NT2/D1 (cell line): ENCODE results near the gene PIK3R3.

Source experiments
- DNase-seq: peaks from one replicate; pipeline ENCODE4 v3.0.0-alpha.2; 2011; ENCODE audit warnings: low read depth, low spot score
- H3K27me3 ChIP-seq: 2 replicates; pipeline ENCODE4 v1.6.0; 2011; ENCODE audit warnings: mild to moderate bottlenecking; ENCODE audit not compliant: insufficient read length, insufficient read depth
- H3K36me3 ChIP-seq: 2 replicates; pipeline ENCODE4 v1.6.1; 2011; ENCODE audit warnings: mild to moderate bottlenecking, low read length, mixed read lengths; ENCODE audit not compliant: insufficient read depth, insufficient read length
- H3K4me1 ChIP-seq: 2 replicates; pipeline ENCODE4 v1.5.1; 2011; ENCODE audit not compliant: insufficient read depth, insufficient read length
- H3K4me3 ChIP-seq: 2 replicates; pipeline ENCODE4 v1.5.1; 2011; ENCODE audit warnings: low read depth; ENCODE audit not compliant: insufficient read length
- H3K9ac ChIP-seq: 2 replicates; pipeline ENCODE4 v1.6.0; 2011; ENCODE audit warnings: low read depth; ENCODE audit not compliant: insufficient read length
- H3K9me3 ChIP-seq: 2 replicates; pipeline ENCODE4 v1.5.1; 2011; ENCODE audit warnings: mild to moderate bottlenecking, low read length; ENCODE audit not compliant: insufficient read depth
- SUZ12 ChIP-seq: IDR thresholded peaks from 2 replicates; pipeline ENCODE4 v1.6.1; 2011; ENCODE audit not compliant: insufficient read length, insufficient read depth; ENCODE audit errors: extremely low read depth
- YY1 ChIP-seq: IDR thresholded peaks from 2 replicates; pipeline ENCODE4 v1.6.1; 2011; ENCODE audit not compliant: insufficient read length, insufficient read depth
- ZNF274 ChIP-seq: IDR thresholded peaks from 2 replicates; pipeline ENCODE4 v1.6.1; 2011; ENCODE audit warnings: mild to moderate bottlenecking, low read depth, low read length

The PIK3R3 gene

GRCh38 chr1:46084553-46085451, 47.6 kb downstream of the PIK3R3 start:
- H3K36me3 ChIP-seq = no peaks in the 10 kb centered on the region
- H3K27me3 ChIP-seq = no peaks in the 10 kb centered on the region
- no peaks in the 10 kb centered on the region for H3K9me3 ChIP-seq
- TF ChIP-seq SUZ12 = no peak
- TF ChIP-seq ZNF274 = no peak
- no peak for TF ChIP-seq YY1
- no peak overlapping the region for H3K9ac ChIP-seq
- no peak for DNase-seq
- H3K4me3 ChIP-seq = no peak overlapping the region
- H3K4me1 ChIP-seq = no peaks in the 10 kb centered on the region

- no peaks in the 10 kb centered on the region for H3K9me3 ChIP-seq
- H3K4me1 ChIP-seq = no peaks in the 10 kb centered on the region
- no peak for TF ChIP-seq ZNF274
- TF ChIP-seq SUZ12 = no peak
- TF ChIP-seq YY1 = no peak
- no peak for DNase-seq
- H3K27me3 ChIP-seq = no peaks in the 10 kb centered on the region
- no peak overlapping the region for H3K4me3 ChIP-seq
- H3K9ac ChIP-seq = no peak overlapping the region
- H3K36me3 ChIP-seq = no peaks in the 10 kb centered on the region
Measured at GRCh38 chr1:46083579-46083978, 48.9 kb downstream of the PIK3R3 start.

GRCh38 chr1:46081619-46082018, 50.8 kb downstream of the PIK3R3 start:
- H3K4me1 ChIP-seq = no peaks in the 10 kb centered on the region
- no peak overlapping the region for H3K9ac ChIP-seq
- H3K36me3 ChIP-seq = no peaks in the 10 kb centered on the region
- no peak overlapping the region for H3K4me3 ChIP-seq
- no peak for DNase-seq
- no peaks in the 10 kb centered on the region for H3K9me3 ChIP-seq
- no peak for TF ChIP-seq SUZ12
- TF ChIP-seq ZNF274 = no peak
- TF ChIP-seq YY1 = no peak
- no peaks in the 10 kb centered on the region for H3K27me3 ChIP-seq

- peaks cover under 1% of the 10 kb centered on the region for H3K4me1 ChIP-seq
- no peaks in the 10 kb centered on the region for H3K36me3 ChIP-seq
- no peaks in the 10 kb centered on the region for H3K9me3 ChIP-seq
Measured at GRCh38 chr1:46081206-46081605, 51.2 kb downstream of the PIK3R3 start.

GRCh38 chr1:46080257-46080656, 52.2 kb downstream of the PIK3R3 start:
- peaks cover 2% of the 10 kb centered on the region for H3K4me1 ChIP-seq
- no peak for DNase-seq
- no peak overlapping the region for H3K9ac ChIP-seq
- H3K27me3 ChIP-seq = no peaks in the 10 kb centered on the region
- H3K36me3 ChIP-seq = no peaks in the 10 kb centered on the region
- H3K9me3 ChIP-seq = no peaks in the 10 kb centered on the region
- no peak for TF ChIP-seq ZNF274
- H3K4me3 ChIP-seq = no peak overlapping the region

More at GRCh38 chr1:46081206-46081605, 51.2 kb downstream of the PIK3R3 start:
- Histone ChIP-seq H3K27me3 (no peaks in the 10 kb centered on the region), H3K4me3 (no peak overlapping the region), H3K9ac (no peak overlapping the region)
- no peak for DNase-seq
- TF ChIP-seq ZNF274 (no peak), SUZ12 (no peak), YY1 (no peak)

GRCh38 chr1:46077644-46078043, 54.8 kb downstream of the PIK3R3 start:
- TF ChIP-seq YY1 (no peak), SUZ12 (no peak), ZNF274 (no peak)
- Histone ChIP-seq H3K36me3 (no peaks in the 10 kb centered on the region), H3K4me1 (peaks cover 2% of the 10 kb centered on the region), H3K9ac (no peak overlapping the region), H3K4me3 (no peak overlapping the region), H3K9me3 (no peaks in the 10 kb centered on the region), H3K27me3 (no peaks in the 10 kb centered on the region)
- DNase-seq = no peak

- Histone ChIP-seq H3K27me3 (no peaks in the 10 kb centered on the region), H3K4me1 (peaks cover 2% of the 10 kb centered on the region), H3K4me3 (no peak overlapping the region), H3K9ac (no peak overlapping the region), H3K36me3 (no peaks in the 10 kb centered on the region), H3K9me3 (no peaks in the 10 kb centered on the region)
- no peak for DNase-seq
- TF ChIP-seq ZNF274 (no peak), YY1 (no peak), SUZ12 (no peak)
Measured at GRCh38 chr1:46076343-46076742, 56.1 kb downstream of the PIK3R3 start.
